Head of caudate nucleus (tissue), 42 donors: ENCODE measurements around the gene FRK.
A peak's percentile ranks its signal among the peaks of the same experiment; 100 is the strongest.

Source experiments
- DNase-seq, 42 donors: peaks; one replicate each; pipeline versions ENCODE4 v3.0.0 to v3.0.0-alpha.2; 2020 to 2021; ENCODE audit warnings: mixed read lengths in 7 of 42
- intact Hi-C: fragments of 100-400 bp; cut with DNase I; formaldehyde crosslinking; loops from one replicate; pipeline ENCODE4 v1.15.0; 2022

FRK gene

DNA sequence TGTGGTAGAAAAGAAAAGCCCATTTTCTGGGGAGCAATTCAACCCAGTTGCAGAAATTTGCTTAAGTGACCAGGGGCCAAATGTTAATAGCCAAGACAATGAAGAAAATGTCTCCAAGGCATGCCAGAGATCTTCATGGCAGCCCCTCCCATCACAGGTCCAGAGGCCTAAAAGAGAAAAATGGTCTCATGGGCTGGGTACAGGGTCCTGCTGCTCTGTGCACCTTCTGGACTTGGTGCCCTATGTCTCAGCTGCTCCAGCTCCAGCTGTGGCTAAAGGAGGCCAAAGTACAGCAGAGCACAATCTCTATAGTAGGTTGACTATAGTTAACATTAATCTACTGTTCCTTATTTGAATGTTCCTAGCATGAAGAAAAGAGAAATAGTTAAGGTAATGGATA is 44.7 kb downstream of the FRK start:
- intact Hi-C loops: no loop called here
- DNase-seq: no peak

DNA sequence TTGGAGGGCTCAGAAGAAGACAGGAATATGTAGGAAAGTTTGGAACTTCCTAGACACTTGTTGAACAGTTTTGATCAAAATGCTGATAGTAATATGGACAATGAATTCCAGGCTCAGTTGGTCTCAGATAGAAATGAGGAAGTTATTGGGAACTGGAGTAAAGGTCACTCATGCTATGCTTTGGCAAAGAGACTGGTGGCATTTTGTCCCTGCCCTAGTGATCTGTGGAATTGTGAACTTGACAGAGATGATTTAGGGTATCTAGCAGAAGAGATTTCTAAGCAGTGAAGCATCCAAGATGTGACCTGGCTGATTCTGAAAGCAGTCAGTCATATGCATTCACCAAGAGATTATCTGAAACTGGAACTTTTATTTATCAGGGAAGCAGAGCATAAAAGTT is 45.1 kb downstream of the FRK start:
- intact Hi-C loops: no loop called here
- DNase-seq: no peak

DNA sequence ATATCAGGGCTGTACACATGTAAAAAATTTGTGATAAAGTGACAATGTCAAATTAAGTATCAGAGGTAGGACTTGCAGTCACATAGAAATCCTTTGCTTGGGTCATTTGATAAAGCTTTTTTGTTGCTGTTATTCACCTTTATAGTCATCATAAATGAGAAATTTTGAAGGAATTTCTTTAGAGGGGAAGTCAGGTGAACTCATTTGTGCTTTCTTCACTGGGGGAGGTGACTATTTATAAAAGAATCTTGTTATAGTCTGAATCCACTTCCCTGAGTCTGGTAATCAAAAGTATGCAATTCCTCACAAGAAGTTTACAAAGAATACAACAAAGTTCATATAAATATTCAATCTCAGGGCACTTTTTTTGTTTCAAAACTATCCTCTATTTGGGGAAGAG is 47.7 kb downstream of the FRK start:
- intact Hi-C loops: no loop called here
- DNase-seq: no peak

DNA sequence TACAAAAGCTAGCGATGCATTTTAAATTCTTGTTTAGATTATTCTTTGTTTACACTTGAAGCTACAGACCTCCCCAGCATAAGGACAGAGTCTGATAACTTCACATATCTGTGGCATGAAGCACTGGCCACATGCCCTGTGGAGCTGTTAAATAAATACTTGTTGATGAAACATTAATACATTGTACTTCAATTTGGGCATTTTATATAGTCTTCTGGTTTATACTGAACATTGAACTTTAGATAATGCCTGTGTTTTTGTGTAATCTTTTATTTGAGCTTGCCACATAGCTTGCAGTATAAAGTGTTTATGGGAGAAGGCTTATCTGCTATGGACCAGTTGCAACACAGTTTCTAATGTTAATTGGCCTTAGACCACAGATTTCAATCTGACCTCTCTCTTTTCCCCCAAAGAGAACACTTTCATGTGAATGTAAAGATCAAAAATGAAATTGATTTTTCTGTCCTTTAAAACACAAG is 48.2 kb downstream of the FRK start:
- DNase-seq: no peak
- intact Hi-C loops: no loop called here

DNA sequence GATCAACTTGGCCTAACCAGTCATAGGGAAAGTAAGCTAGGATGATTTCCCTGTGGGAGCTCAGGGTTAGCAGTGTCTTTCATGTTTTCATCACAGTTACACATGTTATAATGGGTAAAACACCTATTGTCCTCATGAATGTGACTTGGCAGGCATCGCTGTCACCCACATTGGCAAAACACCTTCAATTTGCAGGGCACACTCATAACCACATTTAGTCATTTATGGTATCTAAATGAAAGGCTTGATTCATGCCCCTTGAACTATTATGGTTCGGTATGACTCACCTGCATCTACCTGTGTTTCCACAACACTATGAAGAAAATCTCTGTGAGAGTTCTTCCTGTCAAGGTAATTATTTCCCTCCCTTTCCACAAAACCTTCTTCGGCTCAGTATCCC is 49.2 kb downstream of the FRK start:
- DNase-seq: no peak
- intact Hi-C loops: loop anchor here (2.0 kb wide), 1 partner anchor 85 kb away; no protein-coding TSS in a partner anchor

DNA sequence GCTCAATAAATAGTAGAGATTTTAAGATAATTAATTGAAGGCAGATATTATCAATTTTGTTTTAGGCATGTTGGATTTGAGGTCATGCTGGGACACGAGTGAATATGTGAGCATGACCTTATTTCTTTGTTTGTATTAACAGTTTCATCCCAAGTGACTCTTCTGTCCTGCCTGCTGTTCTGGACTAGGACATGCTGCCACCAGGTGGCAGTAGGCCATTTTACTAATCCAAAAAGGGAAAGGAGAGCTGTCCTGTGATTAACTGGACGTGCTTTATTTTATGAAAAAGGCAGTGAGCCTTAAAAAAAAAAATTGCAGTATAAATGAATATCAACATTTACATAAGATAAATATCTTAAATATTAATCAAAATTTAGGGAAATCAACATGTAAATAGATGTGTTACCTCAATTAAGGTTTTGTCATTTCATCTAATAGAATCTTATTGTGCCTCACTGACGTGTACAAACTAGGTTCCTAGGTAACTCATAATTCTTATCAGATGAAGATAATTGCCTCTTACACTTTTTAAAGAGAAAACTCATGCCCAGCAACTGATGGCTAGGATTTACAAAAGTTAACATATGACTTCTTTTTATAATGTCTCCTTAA is 49.8 kb downstream of the FRK start:
- peak; percentile 31 to 94 (median 82) for DNase-seq
- intact Hi-C loops: loop anchor here (2.0 kb wide), 1 partner anchor 86 kb away; no protein-coding TSS in a partner anchor

DNA sequence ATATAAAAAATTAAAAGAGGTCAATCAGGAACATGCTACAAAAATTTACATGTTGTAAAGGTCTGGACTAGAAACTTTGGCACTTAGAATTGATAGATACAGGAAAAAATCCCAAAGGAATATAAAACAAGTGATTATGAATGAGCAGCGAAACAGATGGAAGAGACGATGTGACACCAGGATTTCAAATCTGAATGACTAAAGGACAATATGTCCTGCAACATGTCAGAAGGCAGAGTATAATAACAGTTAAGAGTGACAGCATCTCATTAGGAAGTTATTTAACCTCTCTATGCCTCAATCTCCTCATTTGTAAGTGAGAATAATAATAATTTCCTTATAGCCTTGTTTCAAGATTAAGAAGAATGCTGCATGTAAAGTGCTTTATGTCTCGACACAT is 50.3 kb downstream of the FRK start:
- intact Hi-C loops: loop anchor here (2.0 kb wide), 1 partner anchor 86 kb away; no protein-coding TSS in a partner anchor
- no peak for DNase-seq

DNA sequence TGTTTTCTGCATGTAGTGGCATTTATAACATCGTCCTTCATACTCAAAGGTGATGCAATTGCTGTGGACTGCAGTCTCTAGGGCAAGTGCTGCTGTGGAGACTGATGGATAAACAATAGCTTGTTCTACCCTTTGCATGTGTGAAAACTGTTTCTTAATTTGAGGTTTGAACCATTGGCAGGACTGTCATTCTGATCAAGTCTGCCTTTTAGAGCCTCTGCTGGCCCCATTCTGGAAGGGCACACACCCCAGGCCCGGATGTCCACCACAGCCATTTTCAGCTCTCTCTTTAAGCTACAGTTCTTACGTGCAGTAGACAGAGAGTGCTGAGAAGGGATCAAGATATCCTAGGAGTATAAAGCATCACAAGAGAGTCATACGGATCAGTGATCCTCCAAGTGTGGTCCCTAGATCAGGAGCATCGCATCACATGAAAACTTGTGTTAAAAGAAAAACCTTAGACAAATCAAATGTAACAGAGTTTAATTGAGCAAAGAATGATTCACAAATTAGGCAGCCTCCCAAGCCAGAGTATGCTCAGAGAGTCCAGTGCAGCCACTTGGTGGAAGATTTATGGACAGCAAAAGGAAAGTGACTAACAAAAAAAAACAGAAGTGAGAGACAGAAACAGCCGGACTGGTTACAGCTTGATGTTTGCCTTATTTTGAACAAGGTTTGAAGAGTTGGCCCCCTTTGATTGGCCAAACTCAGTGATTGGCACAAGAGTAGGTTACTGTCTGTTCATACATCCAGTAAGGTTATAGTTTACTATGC is 52.0 kb downstream of the FRK start:
- intact Hi-C loops: no loop called here
- peak in 10 of 42 donors; percentile 10 to 59 (median 36) for DNase-seq

DNA sequence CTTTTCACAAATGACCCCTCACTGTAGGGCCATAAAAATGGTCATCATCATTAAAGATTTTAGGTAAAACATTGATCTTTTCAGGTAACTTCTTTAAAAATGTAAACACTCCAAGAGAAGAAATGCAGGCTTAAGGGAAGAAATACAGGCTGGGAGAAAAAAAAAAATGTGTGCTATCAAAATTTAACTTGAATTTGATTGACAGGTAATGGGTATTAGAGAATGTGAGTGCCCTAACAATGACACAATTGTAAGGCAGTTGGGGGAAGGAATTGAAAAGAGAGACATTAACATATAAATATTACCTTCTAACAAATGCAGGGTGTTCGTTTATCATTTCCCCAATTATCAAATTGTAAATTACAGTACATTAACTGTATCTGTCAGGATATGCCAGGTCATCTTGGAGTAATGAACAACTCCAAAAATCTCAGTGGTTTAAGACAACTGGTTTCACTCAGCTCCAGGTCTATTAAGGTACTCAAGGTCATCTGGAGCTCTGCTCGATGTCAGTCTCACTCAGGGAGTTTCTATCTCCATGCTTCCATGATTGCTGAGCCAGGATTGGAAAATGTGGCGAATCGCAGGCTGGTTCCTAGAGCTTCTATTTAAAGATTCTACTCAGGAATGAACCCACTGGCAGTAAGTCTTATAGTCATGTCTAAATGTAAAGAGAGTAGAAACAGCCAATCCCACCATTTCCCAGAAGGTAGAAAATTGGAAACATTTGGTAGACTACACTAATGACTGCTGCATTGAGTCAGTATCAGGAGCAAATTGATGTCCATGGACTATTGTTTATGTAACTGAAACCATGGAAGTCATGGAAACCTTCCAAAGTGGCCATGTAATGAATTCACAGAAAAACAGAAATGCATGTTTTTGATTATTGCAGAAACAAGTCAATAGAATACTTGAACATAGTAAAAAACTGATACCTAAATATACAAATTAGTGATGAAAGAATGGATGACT is 55.6 kb downstream of the FRK start:
- DNase-seq: no peak
- intact Hi-C loops: no loop called here

DNA sequence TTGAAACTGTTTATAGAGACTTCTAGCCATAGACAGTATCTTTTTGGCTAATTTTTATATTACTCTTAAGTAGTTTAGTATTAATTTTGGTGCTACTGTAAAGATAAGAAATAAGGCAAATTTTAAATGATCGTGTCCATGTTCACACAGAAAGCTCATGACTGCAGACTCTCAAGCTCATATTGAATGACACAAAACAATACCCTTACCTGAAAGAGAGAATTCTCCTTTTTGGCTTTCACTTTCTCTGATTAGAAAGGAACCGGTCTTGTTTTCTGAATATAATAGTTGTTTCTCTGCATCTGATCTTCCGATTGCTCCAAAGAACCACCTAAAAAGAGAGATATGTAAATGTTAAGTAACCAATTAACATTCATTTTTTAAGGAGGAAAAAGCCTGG is 57.0 kb downstream of the FRK start:
- DNase-seq: no peak
- intact Hi-C loops: no loop called here

DNA sequence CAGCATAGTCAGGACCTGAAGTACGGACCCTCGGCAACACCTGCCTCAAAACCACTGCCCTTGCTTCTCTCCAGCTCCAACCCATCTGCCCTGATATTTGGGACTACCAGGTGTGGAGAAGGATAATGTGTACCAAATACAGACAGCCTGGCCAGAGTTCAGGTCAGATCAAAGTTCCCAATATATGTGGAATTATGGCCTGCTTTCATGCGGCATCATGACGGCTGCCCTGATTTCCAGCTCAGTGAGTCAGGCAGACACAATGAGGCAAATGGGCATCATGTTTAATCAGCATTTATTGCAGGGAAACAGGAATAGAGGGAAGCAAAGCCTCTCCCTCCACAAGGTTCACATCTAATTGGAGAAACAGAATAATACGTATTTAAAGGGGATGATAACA is 57.9 kb downstream of the FRK start:
- intact Hi-C loops: no loop called here
- DNase-seq: no peak

DNA sequence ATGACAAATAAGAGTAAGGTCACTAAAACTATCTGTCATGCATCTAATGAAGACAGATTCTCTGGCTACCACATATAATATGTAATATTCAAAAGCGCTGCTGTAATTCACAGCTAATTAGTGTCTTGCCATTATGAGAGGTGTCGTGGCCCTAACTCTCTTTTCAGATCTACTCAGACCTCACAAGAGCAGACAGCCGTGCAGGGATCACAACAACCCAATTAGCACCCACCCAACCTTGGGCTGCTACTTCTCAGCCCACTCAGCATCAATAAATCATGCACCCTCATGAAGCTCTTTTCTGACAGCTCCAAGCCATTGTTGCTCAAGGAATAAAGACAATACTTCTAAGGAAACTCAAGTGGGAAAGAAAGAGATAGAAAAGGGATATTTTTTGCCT is 61.5 kb downstream of the FRK start:
- intact Hi-C loops: no loop called here
- peak in 3 of 42 donors; percentile 16 to 34 (median 24) for DNase-seq

DNA sequence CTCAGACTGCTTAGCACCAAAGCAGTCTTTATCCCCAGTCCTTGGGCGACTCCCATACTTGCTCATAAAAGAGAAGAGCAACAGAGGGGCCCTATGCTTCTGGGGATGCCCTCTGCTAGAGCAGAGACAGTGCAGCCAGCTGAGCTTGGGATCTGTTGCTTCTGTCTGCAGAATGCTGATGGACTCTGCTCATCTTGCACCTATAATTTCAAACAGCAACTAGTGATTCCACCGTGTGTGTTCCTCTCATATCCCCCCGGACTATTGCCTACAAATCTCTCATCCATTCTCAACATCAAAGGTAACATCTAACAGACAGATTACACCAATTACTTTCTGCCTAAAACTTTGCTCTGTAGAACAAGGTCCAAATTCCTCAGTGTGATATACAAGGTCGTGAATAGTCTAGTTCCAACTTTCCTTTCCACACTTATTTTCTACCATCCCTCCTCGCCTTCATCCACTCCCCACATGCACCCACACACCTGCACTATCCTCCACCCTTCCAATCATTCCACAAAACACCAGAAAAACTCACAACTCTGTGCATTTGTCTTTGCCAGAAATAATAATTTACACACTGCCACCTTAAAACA is 62.6 kb downstream of the FRK start:
- peak in 1 of 42 donors; percentile 31 for DNase-seq
- intact Hi-C loops: no loop called here

DNA sequence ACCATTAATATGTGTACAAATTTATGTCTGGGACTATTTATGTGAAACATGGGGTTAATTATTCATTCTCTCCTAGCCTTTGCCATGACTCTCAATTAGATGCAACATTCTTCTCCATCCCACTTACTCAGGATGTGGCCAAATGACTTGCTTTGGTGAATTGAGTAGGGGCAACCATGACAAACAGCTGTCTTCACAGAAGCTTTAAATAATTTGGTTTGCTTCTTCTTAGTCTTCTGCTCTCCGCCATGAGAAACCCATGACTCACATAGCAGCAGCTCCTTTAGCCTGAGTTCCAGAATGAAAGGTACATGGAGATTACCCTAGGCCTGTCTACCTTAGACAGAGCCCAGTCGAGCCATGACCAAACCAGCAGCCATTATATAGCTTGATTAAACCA is 74.7 kb downstream of the FRK start:
- no peak for DNase-seq
- intact Hi-C loops: no loop called here

DNA sequence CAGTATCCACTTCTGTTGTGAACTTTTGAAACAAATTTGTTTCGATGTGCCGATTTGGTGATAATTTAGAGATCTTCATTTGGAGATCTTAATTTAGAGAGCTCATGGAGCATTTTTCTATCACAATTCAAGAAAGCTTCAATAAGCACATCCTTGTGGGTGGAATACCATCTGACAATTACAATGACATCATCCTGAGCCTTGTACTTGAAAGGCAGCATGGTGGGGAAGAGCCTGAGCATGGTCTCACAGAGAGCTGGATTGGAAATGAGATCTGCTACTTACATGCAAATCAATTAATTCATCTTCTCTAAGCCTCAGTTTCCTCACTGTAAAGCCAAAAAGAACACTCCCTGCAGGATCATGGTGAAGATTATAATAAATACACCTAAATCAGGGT is 75.9 kb downstream of the FRK start:
- intact Hi-C loops: no loop called here
- peak in 1 of 42 donors; percentile 32 for DNase-seq

DNA sequence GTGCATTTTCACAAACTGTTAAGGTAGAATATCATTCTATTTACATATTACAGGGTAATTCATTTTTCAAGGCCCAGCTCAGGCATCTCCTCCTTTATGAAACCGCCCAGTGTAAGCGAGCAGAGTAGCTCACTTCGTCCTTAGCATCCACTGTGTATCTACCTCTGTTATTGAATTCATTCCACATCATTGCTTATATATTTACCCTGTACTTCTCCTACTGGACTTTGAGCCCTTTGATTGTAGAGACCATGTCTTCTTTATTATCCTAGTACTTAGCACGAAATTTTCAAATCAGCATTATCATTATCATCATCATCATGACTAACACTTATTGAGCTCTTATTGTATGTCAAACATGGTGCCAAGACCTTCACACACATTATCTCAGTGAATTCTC is 76.7 kb downstream of the FRK start:
- DNase-seq: no peak
- intact Hi-C loops: no loop called here

DNA sequence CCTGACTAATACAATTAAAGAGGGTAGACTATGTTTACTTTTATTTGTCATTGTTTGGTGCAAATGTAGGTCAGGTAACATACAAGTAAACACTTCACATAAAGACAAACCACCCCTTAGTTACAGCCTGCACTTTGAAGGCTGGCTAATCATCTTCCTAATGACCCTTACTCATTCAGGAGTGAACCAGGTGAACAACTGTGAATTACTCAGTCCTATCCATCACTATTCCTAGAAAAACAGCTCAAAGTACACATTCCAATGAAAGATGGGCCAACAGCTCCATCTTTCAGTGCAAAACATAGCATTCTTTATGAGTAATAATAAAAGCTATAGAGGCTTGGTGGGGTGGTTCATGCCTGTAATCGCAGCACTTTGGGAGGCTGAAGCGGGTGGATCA is 78.2 kb downstream of the FRK start:
- no peak for DNase-seq

DNA sequence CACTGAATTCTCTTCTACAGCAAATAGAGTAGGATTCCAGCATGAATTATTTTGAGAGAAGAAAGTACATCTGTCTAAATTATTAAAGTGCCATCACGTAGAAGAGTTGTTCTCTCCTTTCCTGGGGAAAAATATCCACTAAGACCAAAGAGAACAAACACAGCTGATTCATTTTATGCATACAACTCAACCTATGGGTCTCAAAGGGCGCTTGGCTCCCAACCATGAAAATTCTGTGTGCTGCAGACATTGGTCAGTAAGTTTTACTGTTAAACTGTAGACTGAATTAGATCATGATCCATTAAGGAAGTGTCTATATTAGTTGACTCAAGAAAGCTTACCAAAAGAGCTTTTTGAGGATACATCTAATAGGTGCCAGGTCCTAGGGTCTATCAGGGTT is 83.5 kb downstream of the FRK start:
- no peak for DNase-seq
- intact Hi-C loops: no loop called here

More for the DNA sequence above, 78.2 kb downstream of the FRK start:
- intact Hi-C loops: no loop called here

DNA sequence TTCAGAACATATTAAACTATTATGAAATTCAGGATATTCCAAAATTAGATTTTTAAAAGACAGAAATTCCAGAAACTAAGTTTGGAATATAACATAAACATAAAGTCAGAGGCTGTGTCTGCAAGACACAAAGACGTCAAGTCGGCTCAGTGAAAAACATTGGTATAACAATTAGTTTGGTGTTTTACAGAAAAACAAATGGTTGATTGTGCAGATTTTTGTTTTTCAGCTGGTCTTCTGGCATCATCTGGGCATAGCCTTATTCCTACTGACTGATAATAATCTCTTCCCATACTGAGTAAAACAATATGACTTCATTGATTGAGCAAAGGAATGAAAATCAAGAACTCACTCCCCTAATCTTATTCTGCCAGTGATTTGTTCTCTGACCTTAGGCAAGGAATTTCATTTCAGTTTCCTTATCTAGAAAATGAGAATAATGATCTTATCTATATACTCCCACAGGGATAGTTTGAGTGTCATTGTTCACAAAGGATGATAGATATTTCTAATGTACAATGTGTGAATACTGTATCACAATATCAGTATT is 84.3 kb downstream of the FRK start:
- intact Hi-C loops: no loop called here
- peak in 12 of 42 donors; percentile 8 to 69 (median 32) for DNase-seq
